Fibroblast of lung (primary cell): Measurements from ENCODE around the gene MCHR2.

ENCODE experiments used
- CTCF ChIP-seq, 2 donors: IDR thresholded peaks in 1 of 2; conservative IDR thresholded peaks in 1 of 2; 1 replicate in 1 of 2; 2 replicates in 1 of 2; pipeline ENCODE4 v1.5.1; 2011 to 2012; ENCODE audit warnings: low read length in 2 of 2, control low read depth in 1 of 2, inconsistent platforms in 1 of 2, low read depth in 1 of 2, mild to moderate bottlenecking in 1 of 2
- EZH2 ChIP-seq: IDR thresholded peaks from 2 replicates; pipeline ENCODE4 v1.5.1; 2012; ENCODE audit warnings: low read length, control low read depth, mild to moderate bottlenecking; ENCODE audit errors: missing control alignments

- no peak for TF ChIP-seq EZH2
- TF ChIP-seq CTCF (conservative IDR thresholded peaks at IDR 0.05 in 1 of 2, IDR thresholded peaks at IDR 0.05 in 1 of 2; ENCODE audit: low read depth in 1 of 2, low read length in 2 of 2), result no peak
These were observed 48.0 kb downstream of the MCHR2 start for GRCh38 chr6:99946005-99946404.
